Nucleus accumbens (tissue), 56 donors: Measurements from ENCODE around the gene PABPN1L.
A peak's percentile ranks its signal among the peaks of the same experiment; 100 is the strongest.

Experiments used
- DNase-seq, 56 donors: peaks; one replicate each; lab custom pipeline; 2025; lab: John Stamatoyannopoulos, UW

Gene PABPN1L

GRCh38 chr16:88871730-88872416, 5.4 kb upstream of the PABPN1L start:
- DNase-seq, result no peak

GRCh38 chr16:88871349-88871702, 4.9 kb upstream of the PABPN1L start:
- no peak for DNase-seq

- DNase-seq, result no peak
Measured at GRCh38 chr16:88870608-88871348, 4.3 kb upstream of the PABPN1L start.

- DNase-seq, result no peak
Measured at GRCh38 chr16:88869673-88869980, 3.2 kb upstream of the PABPN1L start.

GRCh38 chr16:88868974-88869672, 2.7 kb upstream of the PABPN1L start:
- no peak for DNase-seq

GRCh38 chr16:88867581-88868246, 1.3 kb upstream of the PABPN1L start:
- no peak for DNase-seq

- no peak for DNase-seq
Measured at GRCh38 chr16:88865742-88866141, 718 bp downstream of the PABPN1L start.

- DNase-seq, result no peak
Measured at GRCh38 chr16:88865310-88865709, 1.1 kb downstream of the PABPN1L start.

GRCh38 chr16:88864521-88864920, 1.9 kb downstream of the PABPN1L start:
- DNase-seq, result no peak

- DNase-seq, result no peak
Measured at GRCh38 chr16:88864099-88864498, 2.4 kb downstream of the PABPN1L start.

- DNase-seq, result no peak
Measured at GRCh38 chr16:88863426-88863825, 3.0 kb downstream of the PABPN1L start.

- DNase-seq, result no peak
Measured at GRCh38 chr16:88862968-88863367, 3.5 kb downstream of the PABPN1L start.

- DNase-seq, result no peak
Measured at GRCh38 chr16:88861359-88861758, 5.1 kb downstream of the PABPN1L start.

GRCh38 chr16:88859381-88860091, 6.9 kb downstream of the PABPN1L start:
- no peak for DNase-seq

- peak in 52 of 56 donors; percentile 10 to 83 (median 60) for DNase-seq
Measured at GRCh38 chr16:88857728-88858339, 8.6 kb downstream of the PABPN1L start.

GRCh38 chr16:88856828-88857727, 9.4 kb downstream of the PABPN1L start, which contains the start of the genes GALNS and TRAPPC2L:
Gene GALNS, minus strand, starts transcription at chr16:88856947. Its CDS starts 70 bp downstream, at chr16:88856877.
Gene TRAPPC2L, plus strand, starts transcription at chr16:88857127. Its CDS starts 24 bp downstream, at chr16:88857151.
- DNase-seq, result peak; percentile 67 to 100 (median 96)

- DNase-seq, result peak in 10 of 56 donors; percentile 10 to 54 (median 34)
Measured at GRCh38 chr16:88856122-88856827, 10.2 kb downstream of the PABPN1L start.

- DNase-seq, result no peak
Measured at GRCh38 chr16:88855736-88856121, 10.7 kb downstream of the PABPN1L start.
